PC-3 (cell line): ENCODE results near the gene LONRF3. TPM values are rescaled to one million over a fixed set of nuclear protein-coding genes. Genes with fewer than 3 reads are reported as not detected.
A peak's percentile ranks its signal among the peaks of the same experiment; 100 is the strongest.

Experiments used
- ATAC-seq: fragments of 200-7000 bp; cut with Tn5 transposase; 2 replicates; pipeline ENCODE4 v1.9.1; 2020; ENCODE audit warnings: mild to moderate bottlenecking, moderate library complexity
- BruUV-seq: library from RNA; stranded (reverse); fragments of 400-500 nt; replicated peaks from 2 replicates; lab custom pipeline; 2021; lab: Mats Ljungman, UMichigan
- CTCF ChIA-PET: fragments of 300-600 bp; sonication (Branson Sonifier 250); formaldehyde crosslinking; loops from one replicate; lab custom pipeline; 2022; ENCODE audit warnings: antibody characterized with exemption; lab: Charles Lee
- POLR2A ChIA-PET: fragments of 300-600 bp; sonication (Branson Sonifier 250); formaldehyde crosslinking; loops from one replicate; lab custom pipeline; 2022; ENCODE audit warnings: antibody characterized with exemption; ENCODE audit not compliant: unreplicated experiment; lab: Charles Lee
- DNase-seq: peaks from one replicate; pipeline ENCODE4 v3.0.0-alpha.2; 2015
- H2AFZ ChIP-seq: fragments of 300-600 bp; sonication (generic); 2 replicates; pipeline ENCODE4 v1.6.0; 2016; ENCODE audit warnings: antibody characterized with exemption, low read length
- H3F3A ChIP-seq: fragments of 300-600 bp; sonication (generic); one replicate; pipeline ENCODE4 v1.6.0; 2017; ENCODE audit warnings: antibody characterized with exemption, low read length, control low read depth, mild to moderate bottlenecking; ENCODE audit not compliant: unreplicated experiment
- H3K27ac ChIP-seq: fragments of 300-600 bp; sonication (generic); 2 replicates; pipeline ENCODE4 v1.5.1; 2016; ENCODE audit warnings: mild to moderate bottlenecking, low read length
- H3K27me3 ChIP-seq: fragments of 300-600 bp; sonication (generic); 2 replicates; pipeline ENCODE4 v1.6.1; 2016; ENCODE audit warnings: low read length, mixed read lengths
- H3K36me3 ChIP-seq: fragments of 300-600 bp; sonication (generic); 2 replicates; pipeline ENCODE4 v1.6.1; 2016; ENCODE audit warnings: low read depth, mixed run types, low read length, mixed read lengths
- H3K4me1 ChIP-seq: fragments of 300-600 bp; sonication (generic); 2 replicates; pipeline ENCODE4 v1.5.1; 2016; ENCODE audit warnings: low read length; ENCODE audit not compliant: insufficient read depth
- H3K4me2 ChIP-seq: fragments of 300-600 bp; sonication (generic); 2 replicates; pipeline ENCODE4 v1.6.0; 2016; ENCODE audit warnings: low read length
- H3K4me3 ChIP-seq: fragments of 300-600 bp; sonication (generic); 2 replicates; pipeline ENCODE4 v1.5.1; 2016; ENCODE audit warnings: mild to moderate bottlenecking, low read length, mixed read lengths
- H3K79me2 ChIP-seq: fragments of 300-600 bp; sonication (generic); 2 replicates; pipeline ENCODE4 v1.6.1; 2017; ENCODE audit warnings: low read length, mixed read lengths
- H3K9ac ChIP-seq: fragments of 300-600 bp; sonication (generic); 2 replicates; pipeline ENCODE4 v1.6.0; 2016; ENCODE audit warnings: mild to moderate bottlenecking, low read length
- H3K9me2 ChIP-seq: fragments of 300-600 bp; sonication (generic); replicated peaks from 2 replicates; pipeline ENCODE4 v1.6.1; 2016; ENCODE audit warnings: mixed run types, low read length, mixed read lengths
- H3K9me3 ChIP-seq: fragments of 300-600 bp; sonication (generic); 2 replicates; pipeline ENCODE4 v1.6.1; 2016; ENCODE audit warnings: low read length, mixed read lengths
- H4K20me1 ChIP-seq: fragments of 300-600 bp; sonication (generic); 2 replicates; pipeline ENCODE4 v1.6.1; 2016; ENCODE audit warnings: low read length, mixed read lengths
- CTCF ChIP-seq: fragments of 300-600 bp; sonication (generic); conservative IDR thresholded peaks from 2 replicates; pipeline ENCODE4 v1.5.1; 2017; ENCODE audit warnings: antibody characterized with exemption, low read depth, mild to moderate bottlenecking, low read length
- EZH2 ChIP-seq: fragments of 300-600 bp; sonication (generic); IDR thresholded peaks from one replicate; pipeline ENCODE4 v1.6.1; 2017; ENCODE audit warnings: antibody characterized with exemption, mild to moderate bottlenecking, low read length; ENCODE audit not compliant: unreplicated experiment
- EZH2phosphoT487 ChIP-seq: fragments of 300-600 bp; sonication (generic); IDR thresholded peaks from 2 replicates; pipeline ENCODE4 v1.6.1; 2018; ENCODE audit warnings: mild to moderate bottlenecking, antibody characterized with exemption, low read length, borderline replicate concordance
- intact Hi-C: fragments of 100-400 bp; cut with micrococcal nuclease; formaldehyde crosslinking; loops from 2 replicates; pipeline ENCODE4 v1.9.0; 2023
- total RNA-seq: library from RNA; depleted of rRNA; stranded (reverse); fragments of >200 nt; gene quantifications from 2 replicates; pipeline ENCODE4 v1.2.3, GENCODE V29; 2014

LONRF3 gene
- total RNA-seq, 1 experiment from 2014 or later = 14.5 TPM

DNA sequence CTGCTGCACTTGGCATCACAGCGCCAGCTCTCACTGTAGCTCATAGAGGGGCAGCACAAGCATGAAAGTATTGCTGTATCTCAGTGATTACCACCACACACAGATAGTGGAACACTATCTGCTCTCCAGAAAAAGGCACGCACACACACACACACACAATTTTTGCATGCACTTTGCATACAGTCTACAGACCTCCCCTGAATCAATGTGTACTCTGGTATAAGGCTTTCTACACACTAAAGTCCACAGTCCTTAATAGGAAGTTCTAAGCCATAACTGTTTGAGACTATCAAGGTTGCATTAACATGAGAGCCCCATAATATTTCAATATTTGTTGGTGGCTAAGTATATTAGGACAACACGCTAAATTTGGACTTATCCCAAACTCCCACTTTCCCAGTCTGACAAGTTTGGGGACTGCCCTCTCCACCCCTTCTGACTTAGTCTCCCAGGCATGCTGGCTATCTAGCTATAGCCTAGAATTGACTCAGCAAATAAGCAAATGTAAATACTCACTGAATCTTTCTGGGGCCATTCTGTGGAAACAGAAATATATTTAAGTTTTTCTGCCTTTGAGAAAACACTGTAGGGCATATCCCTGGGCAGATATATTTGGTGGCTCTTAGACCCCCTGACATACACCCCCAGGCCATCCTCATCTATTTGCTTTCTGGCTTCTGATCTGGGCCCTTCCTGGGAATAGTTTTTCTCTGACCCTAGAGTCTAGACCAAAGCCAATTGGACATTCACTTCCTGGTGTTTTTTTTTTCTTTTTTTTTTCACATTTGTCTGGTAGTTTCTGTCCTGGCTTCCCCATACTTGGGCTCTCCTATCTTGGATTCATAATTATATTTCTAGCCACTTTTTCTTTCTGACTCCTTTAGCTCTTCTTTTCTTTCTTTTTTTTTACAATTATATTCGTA lies 62.0 kb downstream of the LONRF3 start:
- intact Hi-C loops = no loop called here
- H3K4me2 ChIP-seq = peak overlapping the region; percentile 64; the same call in 1 of the 2 replicates
- H3K27ac ChIP-seq = peak overlapping the region; percentile 68
- ATAC-seq (peak; percentile 50), DNase-seq (peak; percentile 56)
- H3K9ac ChIP-seq = no peak overlapping the region
- TF ChIP-seq EZH2phosphoT487 (no peak), EZH2 (no peak)
- H3K79me2 ChIP-seq = no peaks in the 10 kb centered on the region
- H3K9me2 ChIP-seq = no peaks in the 10 kb centered on the region
- H3K4me1 ChIP-seq = peaks cover 20% of the 10 kb centered on the region
- no TSS peak for BruUV-seq
- H2AFZ ChIP-seq = peak overlapping the region; percentile 81
- POLR2A ChIA-PET = no interaction called here
- H4K20me1 ChIP-seq = no peaks in the 10 kb centered on the region
- CTCF ChIA-PET = no interaction called here
- H3F3A ChIP-seq = no peaks in the 10 kb centered on the region
- no peaks in the 10 kb centered on the region for H3K9me3 ChIP-seq
- no peaks in the 10 kb centered on the region for H3K36me3 ChIP-seq
- no peaks in the 10 kb centered on the region for H3K27me3 ChIP-seq
- H3K4me3 ChIP-seq = no peak overlapping the region

DNA sequence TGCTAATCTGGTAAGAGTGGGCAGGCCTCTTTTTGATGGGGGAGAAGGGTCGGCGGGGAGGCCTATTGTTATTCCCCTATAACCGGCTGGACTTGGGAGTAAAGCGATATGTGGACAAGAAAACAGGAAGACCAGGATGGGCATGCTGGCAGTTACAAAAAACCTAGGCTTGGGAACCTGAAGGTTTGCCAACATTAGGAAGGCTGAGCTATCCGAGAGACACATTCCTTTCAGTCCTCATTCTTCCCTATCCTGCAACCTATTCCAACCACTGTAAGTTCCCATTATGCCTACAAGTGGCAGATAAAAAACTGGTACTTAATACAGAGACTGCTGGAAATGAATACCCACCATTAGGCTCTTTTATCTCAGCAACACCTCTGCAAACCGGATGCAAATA lies 66.0 kb downstream of the LONRF3 start:
- TF ChIP-seq CTCF (no peak), EZH2 (no peak), EZH2phosphoT487 (no peak)
- H3K9me3 ChIP-seq = no peaks in the 10 kb centered on the region
- DNase-seq (no peak), ATAC-seq (no peak)
- H3K4me1 ChIP-seq = peaks cover 39% of the 10 kb centered on the region
- no peaks in the 10 kb centered on the region for H4K20me1 ChIP-seq
- BruUV-seq = no TSS peak
- no peaks in the 10 kb centered on the region for H3K9me2 ChIP-seq
- no peaks in the 10 kb centered on the region for H3K79me2 ChIP-seq
- H3K36me3 ChIP-seq = no peaks in the 10 kb centered on the region
- H3K9ac ChIP-seq = no peak overlapping the region
- no peaks in the 10 kb centered on the region for H3F3A ChIP-seq
- no peak overlapping the region for H2AFZ ChIP-seq
- H3K4me3 ChIP-seq = no peak overlapping the region
- no peak overlapping the region for H3K27ac ChIP-seq
- ChIA-PET POLR2A (no interaction called here), CTCF (no interaction called here)
- intact Hi-C loops = no loop called here
- H3K27me3 ChIP-seq = no peaks in the 10 kb centered on the region
- no peak overlapping the region for H3K4me2 ChIP-seq

- Histone ChIP-seq H3K9ac (no peak overlapping the region), H3K27ac (peak overlapping the region; percentile 47), H3K4me1 (peaks cover 36% of the 10 kb centered on the region), H3K4me3 (no peak overlapping the region), H3K9me2 (no peaks in the 10 kb centered on the region), H3K27me3 (no peaks in the 10 kb centered on the region), H3K36me3 (no peaks in the 10 kb centered on the region), H2AFZ (no peak overlapping the region), H3K4me2 (peak overlapping the region; percentile 50), H3F3A (no peaks in the 10 kb centered on the region), H3K79me2 (no peaks in the 10 kb centered on the region), H3K9me3 (no peaks in the 10 kb centered on the region), H4K20me1 (no peaks in the 10 kb centered on the region)
- POLR2A ChIA-PET = no interaction called here
- CTCF ChIA-PET = interaction anchor here (0.6 kb wide), 2 partner anchors 26 to 190 kb away, joined by 3 to 5 read pairs; no protein-coding TSS in a partner anchor
- intact Hi-C loops = no loop called here
- ATAC-seq (peak; percentile 90), DNase-seq (peak; percentile 82)
- TF ChIP-seq EZH2phosphoT487 = no peak
- no peak for TF ChIP-seq EZH2
- no peak for TF ChIP-seq CTCF
- BruUV-seq = no TSS peak
Observed at GRCh38 chrX:119041175-119041574, 66.8 kb downstream of the LONRF3 start.
